HEK293 (cell line): Measurements from ENCODE around the gene AKR7A2.
A peak's percentile ranks its signal among the peaks of the same experiment; 100 is the strongest.

Experiments used
- CTCF ChIA-PET: fragments of 350-600 bp; formaldehyde crosslinking; extraction: SDS; loops from one replicate; lab custom pipeline; 2021; ENCODE audit warnings: antibody characterized with exemption; lab: Yijun Ruan, JAX
- POLR2A ChIA-PET: fragments of 300-600 bp; formaldehyde crosslinking; extraction: SDS; loops from one replicate; lab custom pipeline; 2020; ENCODE audit warnings: antibody characterized with exemption, inconsistent platforms; lab: Yijun Ruan, JAX
- H3K27ac ChIP-seq: fragments of 200-500 bp; sonication (Bioruptor generic); 2 replicates; pipeline ENCODE4 v1.5.1; 2014; ENCODE audit warnings: low read depth, low read length, control low read depth, inconsistent platforms; ENCODE audit errors: extremely low read depth
- H3K36me3 ChIP-seq, 2 experiments: fragments of 200-500 bp in 1 of 2; sonication (Bioruptor generic) in 1 of 2; 1 replicate in 1 of 2; 2 replicates in 1 of 2; pipeline ENCODE4 v1.5.1; 2014 to 2017; ENCODE audit warnings: inconsistent platforms in 2 of 2, low read length in 2 of 2; ENCODE audit not compliant: control insufficient read depth in 2 of 2, insufficient read depth in 1 of 2
- H3K4me1 ChIP-seq: fragments of 200-500 bp; sonication (Bioruptor generic); 2 replicates; pipeline ENCODE4 v1.5.1; 2014; ENCODE audit warnings: mild to moderate bottlenecking, low read length, inconsistent platforms; ENCODE audit not compliant: control insufficient read depth, insufficient read depth
- H3K4me3 ChIP-seq: 2 replicates; pipeline ENCODE4 v1.5.1; 2011; ENCODE audit warnings: low read depth, mild to moderate bottlenecking, control low read depth, low read length, moderate library complexity
- H3K9me3 ChIP-seq: fragments of 200-500 bp; sonication (Bioruptor generic); 2 replicates; pipeline ENCODE4 v1.5.1; 2014; ENCODE audit warnings: low read depth, low read length, inconsistent platforms; ENCODE audit not compliant: control insufficient read depth, insufficient read depth
- HOXD13 ChIP-seq: sonication (generic); formaldehyde crosslinking; IDR thresholded peaks from 2 replicates; pipeline ENCODE4 v1.8.0; 2022; ENCODE audit warnings: missing genetic modification reagents, borderline replicate concordance
- PRDM4 ChIP-seq: fragments of 450-650 bp; formaldehyde crosslinking; IDR thresholded peaks from 2 replicates; pipeline ENCODE4 v1.5.1; 2017; ENCODE audit warnings: missing biosample characterization, missing genetic modification characterization
- TSHZ1 ChIP-seq: fragments of 450-650 bp; formaldehyde crosslinking; IDR thresholded peaks from 2 replicates; pipeline ENCODE4 v1.5.1; 2016; ENCODE audit warnings: missing biosample characterization, missing genetic modification characterization, borderline replicate concordance
- ZFHX2 ChIP-seq: fragments of 450-650 bp; formaldehyde crosslinking; conservative IDR thresholded peaks from 2 replicates; pipeline ENCODE4 v1.5.1; 2016; ENCODE audit warnings: missing biosample characterization, missing genetic modification characterization
- ZNF266 ChIP-seq: fragments of 450-650 bp; formaldehyde crosslinking; IDR thresholded peaks from 2 replicates; pipeline ENCODE4 v1.5.1; 2016; ENCODE audit warnings: missing biosample characterization, missing genetic modification characterization, low read depth
- ZNF335 ChIP-seq: fragments of 450-650 bp; formaldehyde crosslinking; conservative IDR thresholded peaks from 2 replicates; pipeline ENCODE4 v1.5.1; 2016; ENCODE audit warnings: missing biosample characterization, missing genetic modification characterization
- ZNF707 ChIP-seq: fragments of 450-650 bp; formaldehyde crosslinking; IDR thresholded peaks from 2 replicates; pipeline ENCODE4 v1.5.1; 2016; ENCODE audit warnings: missing biosample characterization, missing genetic modification characterization
- TF ChIP-seq, protein P1 (sequence below): fragments of 450-650 bp; formaldehyde crosslinking; IDR thresholded peaks from 2 replicates; pipeline ENCODE4 v1.5.1; 2016; ENCODE audit warnings: missing biosample characterization, missing genetic modification characterization

Gene AKR7A2

GRCh38 chr1:19317126-19317910, 5.4 kb upstream of the AKR7A2 start:
- no peak overlapping the region for H3K4me3 ChIP-seq
- CTCF ChIA-PET: interaction anchor here (0.5 kb wide), 1 partner anchor 132 kb away, joined by 3 read pairs; no protein-coding TSS in a partner anchor
- TF ChIP-seq ZFHX2 (tag by site-specific recombination): peak; percentile 60
- no peak for TF ChIP-seq TSHZ1
- TF ChIP-seq, all 188 proteins: peak for 1
- H3K4me1 ChIP-seq: no peaks in the 10 kb centered on the region; the same call in 1 of the 2 replicates
- H3K36me3 ChIP-seq: peaks cover 14 to 80% of the 10 kb centered on the region in 2 experiments; a peak in 2 of 3 replicates
- POLR2A ChIA-PET: interaction anchor here (0.5 kb wide), 1 partner anchor 554 kb away, joined by 5 read pairs; no protein-coding TSS in a partner anchor
- H3K9me3 ChIP-seq: no peaks in the 10 kb centered on the region
- H3K27ac ChIP-seq: no peak overlapping the region

DNA sequence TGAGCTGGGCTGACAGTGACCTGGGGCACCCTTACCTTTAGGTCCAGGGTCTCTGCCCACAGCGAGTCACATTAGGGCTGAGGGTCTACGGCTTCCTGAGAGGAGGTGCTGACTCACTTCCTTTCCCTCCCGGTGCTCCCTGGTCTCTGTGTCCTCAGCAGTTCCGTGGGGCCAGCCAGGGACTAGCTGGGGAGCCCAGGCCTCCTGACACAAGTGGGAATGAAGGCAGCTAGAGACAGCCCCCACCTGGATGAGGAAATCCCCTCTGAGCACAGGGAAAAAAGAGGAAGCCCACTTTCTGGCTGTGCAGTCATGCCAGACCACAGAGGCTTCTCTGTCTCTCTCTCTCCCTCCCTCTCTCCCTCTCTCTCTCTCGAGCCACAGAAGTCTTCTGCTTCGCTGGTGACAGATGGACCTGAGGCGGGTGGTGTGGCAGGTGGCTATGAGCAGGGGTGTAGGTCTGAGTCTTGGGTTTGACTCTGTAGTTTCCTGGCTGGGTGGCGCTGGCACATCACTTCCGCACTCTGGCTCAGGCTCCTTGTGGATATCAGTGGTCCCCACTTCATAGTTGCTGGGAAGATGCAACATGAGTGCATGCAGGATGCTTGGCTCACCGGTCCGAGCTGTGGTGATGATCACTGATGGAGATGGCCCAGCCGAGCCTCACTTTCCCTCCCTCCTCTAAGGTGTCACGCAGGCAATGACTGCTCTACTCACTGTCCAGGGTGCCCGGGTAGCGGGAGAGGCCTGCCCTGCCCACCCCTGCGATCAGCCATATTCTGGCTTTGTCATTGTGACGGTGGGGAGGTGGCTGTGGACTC, 3.6 kb upstream of the AKR7A2 start:
- Histone ChIP-seq H3K9me3 (no peaks in the 10 kb centered on the region), H3K4me3 (no peak overlapping the region), H3K27ac (no peak overlapping the region), H3K36me3 (peaks cover 10 to 66% of the 10 kb centered on the region in 2 experiments; a peak in 2 of 3 replicates), H3K4me1 (peaks cover 2% of the 10 kb centered on the region; the same call in 1 of the 2 replicates)
- ChIA-PET POLR2A (no interaction called here), CTCF (no interaction called here)
- TF ChIP-seq ZNF335 (tag by site-specific recombination) (no peak), PRDM4 (no peak), HOXD13 (no peak), ZNF707 (tag by site-specific recombination) (no peak), ZNF266 (tag by site-specific recombination) (no peak)
- TF ChIP-seq, protein P1, sequence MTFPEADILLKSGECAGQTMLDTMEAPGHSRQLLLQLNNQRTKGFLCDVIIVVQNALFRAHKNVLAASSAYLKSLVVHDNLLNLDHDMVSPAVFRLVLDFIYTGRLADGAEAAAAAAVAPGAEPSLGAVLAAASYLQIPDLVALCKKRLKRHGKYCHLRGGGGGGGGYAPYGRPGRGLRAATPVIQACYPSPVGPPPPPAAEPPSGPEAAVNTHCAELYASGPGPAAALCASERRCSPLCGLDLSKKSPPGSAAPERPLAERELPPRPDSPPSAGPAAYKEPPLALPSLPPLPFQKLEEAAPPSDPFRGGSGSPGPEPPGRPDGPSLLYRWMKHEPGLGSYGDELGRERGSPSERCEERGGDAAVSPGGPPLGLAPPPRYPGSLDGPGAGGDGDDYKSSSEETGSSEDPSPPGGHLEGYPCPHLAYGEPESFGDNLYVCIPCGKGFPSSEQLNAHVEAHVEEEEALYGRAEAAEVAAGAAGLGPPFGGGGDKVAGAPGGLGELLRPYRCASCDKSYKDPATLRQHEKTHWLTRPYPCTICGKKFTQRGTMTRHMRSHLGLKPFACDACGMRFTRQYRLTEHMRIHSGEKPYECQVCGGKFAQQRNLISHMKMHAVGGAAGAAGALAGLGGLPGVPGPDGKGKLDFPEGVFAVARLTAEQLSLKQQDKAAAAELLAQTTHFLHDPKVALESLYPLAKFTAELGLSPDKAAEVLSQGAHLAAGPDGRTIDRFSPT (tag by site-specific recombination): no peak
